GF-D8 (cell line): ENCODE data around the gene GPR153.

Source experiments
- DNase-seq: peaks from one replicate; lab custom pipeline; 2025; lab: John Stamatoyannopoulos, UW

Gene GPR153

DNA sequence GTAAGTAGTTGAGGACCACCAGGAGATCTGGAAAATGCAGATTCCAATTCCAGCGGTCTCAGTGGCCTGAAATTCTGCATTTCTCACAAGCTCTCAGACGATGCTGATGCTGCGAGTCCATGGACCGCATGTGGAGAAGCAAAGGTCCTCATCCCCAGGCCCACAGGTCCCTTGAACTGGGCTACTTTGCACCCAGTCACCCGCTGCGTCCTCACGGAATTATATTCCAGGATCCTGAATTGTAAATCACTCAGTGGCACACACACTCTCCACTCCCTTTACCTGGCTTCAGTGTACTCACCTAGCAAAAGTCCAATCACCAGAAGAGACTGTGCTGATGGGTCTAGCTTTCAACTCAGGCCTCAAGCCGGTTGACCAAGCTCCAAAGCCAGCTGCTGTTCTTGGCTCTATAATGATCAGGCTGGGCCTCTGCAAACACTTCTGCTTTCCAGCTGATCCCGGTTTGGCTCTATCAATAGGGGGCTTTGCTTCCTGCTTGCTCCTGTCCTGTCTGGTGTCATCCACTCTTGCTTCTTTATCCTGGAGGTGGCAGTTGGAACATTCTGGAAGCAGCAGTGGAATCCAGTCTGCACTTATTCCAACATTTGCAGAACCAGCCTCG, 60.6 kb downstream of the GPR153 start:
- DNase-seq, result peak; percentile 7

DNA sequence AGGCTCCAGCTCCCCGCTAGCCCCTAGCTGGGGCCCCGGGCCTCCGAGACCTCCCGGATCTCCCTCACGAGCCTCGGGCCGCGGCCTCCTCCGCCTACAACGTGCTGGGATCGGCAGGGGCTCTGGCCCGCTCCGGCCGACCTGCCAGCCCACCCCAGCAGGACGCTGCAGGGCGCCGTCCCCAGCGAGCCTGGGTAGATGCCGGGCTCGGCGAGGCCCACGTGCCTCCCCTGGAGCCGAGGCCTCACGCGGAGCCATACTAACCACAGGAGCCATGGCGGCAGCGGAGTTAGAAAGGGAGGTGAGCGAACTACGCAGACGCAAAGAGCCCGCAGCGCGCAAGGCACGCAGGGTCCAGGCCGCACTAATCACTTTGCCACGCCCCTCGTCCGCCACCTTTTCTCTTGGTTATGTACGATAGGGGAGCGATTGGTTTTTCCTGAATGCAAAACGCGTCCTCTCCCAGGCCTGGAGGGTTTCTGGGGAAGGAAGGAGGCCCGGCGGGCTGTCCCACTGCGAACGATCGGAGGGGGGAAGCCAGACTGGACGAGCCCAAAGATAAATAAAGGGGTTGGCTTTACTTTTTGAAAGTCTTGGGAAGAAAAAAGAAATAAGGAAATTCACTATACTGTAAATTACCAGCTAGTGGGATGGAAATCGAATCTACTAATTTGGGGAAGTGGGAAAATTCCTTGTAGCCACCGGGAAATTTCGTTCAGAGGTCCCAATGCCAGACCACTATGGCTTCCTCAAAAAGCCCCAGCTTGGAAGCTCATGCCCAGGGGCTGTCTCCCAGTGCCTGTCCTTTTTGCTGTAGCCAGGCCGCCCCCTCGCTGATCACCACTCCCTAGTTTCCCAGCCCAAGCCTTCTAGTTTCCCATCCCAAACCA, 61.4 kb downstream of the GPR153 start, which contains the start of gene RPL22:
TSS of gene RPL22 (minus strand) at position 298 of the 890 bp plus-strand sequence. CDS start at position 276, 22 bp downstream.
- peak; percentile 97 for DNase-seq

DNA sequence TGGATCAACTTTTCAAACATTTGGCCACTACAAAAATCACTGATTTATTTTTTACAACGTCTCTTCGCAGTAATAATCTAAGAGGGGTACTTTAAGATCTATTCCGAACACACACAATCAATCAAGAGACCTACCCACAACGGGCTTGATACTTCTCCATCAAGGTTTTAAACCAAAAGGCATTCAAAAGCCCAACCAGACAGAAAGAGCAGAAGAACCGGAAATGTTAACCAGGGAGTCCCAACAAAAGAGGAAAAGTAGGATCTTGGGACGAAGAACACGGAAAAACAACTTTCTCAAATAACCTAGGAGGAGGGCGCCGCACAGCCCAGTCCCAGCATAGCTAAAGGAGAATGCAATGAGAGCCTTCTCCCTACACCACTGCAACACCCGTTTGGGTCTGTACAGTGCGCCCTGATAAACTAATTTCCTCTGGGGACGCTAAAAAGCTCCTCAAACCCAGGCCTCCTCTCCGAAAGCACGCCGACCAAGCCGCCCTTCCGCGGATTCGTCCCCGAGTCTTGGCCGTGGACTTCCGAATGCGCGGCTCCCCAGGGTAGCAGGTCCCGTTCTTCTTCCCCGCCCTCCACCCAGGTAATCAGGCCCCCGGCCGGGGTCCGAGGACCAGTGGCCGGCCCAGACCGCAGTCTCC, 62.1 kb downstream of the GPR153 start:
- no peak for DNase-seq

DNA sequence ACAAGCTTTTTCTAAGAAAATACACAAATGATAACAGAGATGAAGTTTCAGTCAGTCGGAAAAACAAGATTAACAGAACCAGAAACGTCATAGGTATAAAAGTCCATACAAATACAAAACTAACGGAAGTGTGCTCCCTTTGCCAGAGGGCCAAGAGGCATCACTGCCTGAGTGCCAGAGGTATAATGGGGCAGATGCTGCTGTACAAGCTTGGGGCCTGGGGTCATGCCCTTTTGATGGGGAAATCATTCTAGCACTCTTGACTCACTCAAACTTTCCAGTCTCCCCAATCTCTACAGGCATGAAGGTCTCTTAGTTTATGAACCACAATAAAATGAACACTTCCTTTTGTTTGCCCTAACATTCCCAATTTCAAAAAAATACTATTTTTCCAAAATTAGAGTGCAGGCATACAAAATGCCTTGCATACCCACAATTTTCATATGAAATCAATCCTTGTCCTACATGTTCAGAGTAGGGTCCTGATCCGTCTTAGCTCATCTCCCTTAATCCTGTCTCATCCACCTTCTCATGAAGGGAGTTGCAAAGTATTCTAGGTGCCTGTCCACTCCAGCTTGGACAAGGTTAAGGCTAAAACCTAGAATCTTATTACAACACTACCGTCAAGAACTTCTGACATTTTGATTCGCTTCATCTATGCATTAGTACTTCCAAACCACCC, 63.0 kb downstream of the GPR153 start:
- no peak for DNase-seq
